Stimulated activated naive CD4-positive, alpha-beta T cell (primary cell): ENCODE results near the gene C20orf144.

Experiments used
- DNase-seq, 6 experiments: peaks; one replicate each; lab custom pipeline; 2025; lab: John Stamatoyannopoulos, UW

The C20orf144 gene

DNA sequence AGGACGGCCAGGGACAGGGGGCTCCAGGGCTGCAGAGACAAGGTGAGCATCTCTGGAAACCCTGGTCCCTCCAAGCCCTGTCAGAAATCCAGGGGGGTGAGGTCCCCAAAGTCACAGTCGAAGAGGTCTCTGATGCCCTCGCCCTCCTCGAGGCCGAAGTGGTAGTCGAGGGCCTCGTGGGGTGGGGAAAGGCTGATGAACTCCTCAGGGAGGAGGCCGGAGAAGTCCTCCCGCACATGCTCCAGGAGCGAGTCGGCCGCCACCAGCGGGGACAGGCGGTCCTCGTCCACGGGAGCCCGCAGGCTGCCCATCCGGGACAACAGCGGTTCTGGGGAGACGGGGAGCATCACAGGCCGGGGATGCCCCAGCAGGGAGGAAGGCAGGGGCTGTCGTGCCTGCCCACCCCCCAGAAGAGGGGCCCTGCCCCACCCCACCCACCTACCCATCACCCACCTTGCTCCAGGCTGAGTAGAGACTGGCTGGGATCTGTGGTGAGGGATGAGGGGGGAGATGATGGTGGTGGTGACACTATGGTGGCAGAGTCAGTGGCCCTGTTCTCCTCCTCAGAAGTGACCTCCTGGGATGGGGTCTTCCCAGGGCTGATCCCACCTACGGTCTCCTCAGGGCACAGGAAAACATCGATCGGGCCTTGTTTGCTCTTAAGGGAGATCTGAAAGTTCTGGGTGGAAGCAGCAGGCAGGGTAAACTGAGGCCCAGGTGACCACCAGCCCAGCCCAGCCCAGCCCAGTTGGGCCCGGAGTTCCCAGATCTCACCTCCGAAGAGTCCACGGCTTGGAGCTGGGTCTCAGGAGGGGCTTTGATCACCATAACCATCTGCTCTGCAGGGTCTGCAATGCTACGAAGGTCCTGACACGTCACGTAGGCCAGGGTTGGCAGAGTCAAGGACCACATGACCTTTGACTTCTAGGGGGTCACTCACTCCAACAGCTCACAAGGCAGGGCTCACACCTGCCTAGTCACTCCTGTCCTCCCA, 14.8 kb downstream of the C20orf144 start:
- no peak for DNase-seq

DNA sequence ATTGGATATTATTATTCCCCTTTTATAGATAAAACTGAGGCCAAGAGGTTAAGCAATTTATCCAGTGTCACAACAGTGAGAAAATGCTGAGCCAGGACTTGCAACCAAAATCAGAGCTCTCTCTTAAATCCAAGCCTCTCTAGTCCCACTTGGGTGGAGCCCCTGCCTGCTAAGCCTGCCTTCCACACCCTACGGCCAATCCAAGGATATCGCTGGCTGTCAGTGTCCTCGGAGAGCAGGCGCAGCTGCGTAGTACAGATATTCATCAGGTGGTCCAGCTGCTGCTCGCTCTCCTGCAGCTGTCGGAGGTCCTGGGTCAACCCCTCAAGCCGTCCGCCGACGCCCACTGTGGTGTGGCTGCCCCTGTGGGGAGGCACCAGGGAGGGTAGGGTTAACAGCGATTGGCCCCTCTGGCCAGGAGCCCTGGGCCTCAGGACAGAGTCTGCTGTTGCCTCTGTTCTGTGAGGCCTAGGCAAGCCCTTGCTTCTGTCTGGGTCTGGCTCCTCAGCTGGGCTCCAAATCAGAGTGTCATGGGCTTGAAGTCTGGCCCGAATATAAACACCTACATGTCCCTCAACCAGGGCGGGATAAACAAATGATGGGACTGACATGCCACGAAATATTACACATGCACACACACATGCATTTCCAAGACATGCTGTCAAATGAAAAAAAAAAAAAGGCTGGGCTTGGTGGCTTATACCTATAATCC, 16.0 kb downstream of the C20orf144 start:
- DNase-seq, result no peak

DNA sequence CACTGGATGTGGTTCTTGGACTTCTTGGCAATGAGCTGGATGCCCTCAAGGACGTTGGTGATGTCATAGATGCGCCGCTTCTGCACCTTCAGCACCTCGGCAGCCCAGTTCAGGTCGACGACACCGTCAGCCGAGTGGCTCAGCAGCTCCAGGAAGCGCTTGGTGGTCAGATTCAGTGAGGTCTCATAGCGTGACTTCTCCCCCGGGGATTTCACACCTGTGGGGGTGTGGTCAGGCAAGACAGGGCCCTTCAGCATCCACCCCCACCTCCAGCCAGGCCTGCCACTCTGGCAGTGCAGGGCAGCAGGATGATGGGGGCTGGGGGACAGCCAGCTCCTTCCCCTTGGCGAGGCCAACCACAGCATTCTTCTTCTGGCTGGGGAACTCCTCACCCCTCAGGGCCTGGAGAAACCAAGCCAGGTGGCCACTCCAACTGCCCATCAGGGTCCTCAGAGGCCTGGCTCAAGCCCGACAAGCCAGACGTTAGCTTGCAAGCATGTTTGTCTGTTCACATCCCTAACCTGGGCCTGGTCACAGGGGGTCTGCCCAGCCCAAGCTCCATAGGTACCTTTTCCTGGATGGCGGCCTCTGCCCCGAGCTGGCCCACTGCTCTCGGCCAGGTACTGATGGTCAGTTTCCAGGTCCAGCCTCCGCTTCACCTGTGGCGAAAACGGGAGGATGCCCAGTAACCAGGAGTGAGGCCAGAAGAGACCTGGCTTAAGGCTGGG, 17.8 kb downstream of the C20orf144 start:
- peak in 1 of 6 experiments; percentile 10 for DNase-seq

DNA sequence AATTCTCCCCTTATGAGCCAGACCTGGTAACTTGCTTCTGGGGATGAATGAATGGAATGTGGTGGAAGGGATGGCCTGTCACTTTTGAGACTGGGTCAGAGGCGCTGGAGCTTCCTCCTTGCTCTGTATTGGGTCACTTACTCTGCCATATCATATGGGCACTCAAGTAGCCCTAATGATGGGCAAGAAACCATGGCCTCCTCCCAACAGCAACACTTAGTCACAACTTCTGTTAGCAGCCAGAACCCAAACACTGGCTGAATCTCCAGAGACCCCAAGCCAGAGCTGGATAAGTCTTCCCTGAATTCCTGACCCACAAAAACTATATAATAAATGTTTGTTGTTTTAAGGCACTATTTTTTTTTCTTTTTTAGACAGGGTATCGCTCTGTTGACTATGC, 18.6 kb downstream of the C20orf144 start:
- DNase-seq, result no peak

DNA sequence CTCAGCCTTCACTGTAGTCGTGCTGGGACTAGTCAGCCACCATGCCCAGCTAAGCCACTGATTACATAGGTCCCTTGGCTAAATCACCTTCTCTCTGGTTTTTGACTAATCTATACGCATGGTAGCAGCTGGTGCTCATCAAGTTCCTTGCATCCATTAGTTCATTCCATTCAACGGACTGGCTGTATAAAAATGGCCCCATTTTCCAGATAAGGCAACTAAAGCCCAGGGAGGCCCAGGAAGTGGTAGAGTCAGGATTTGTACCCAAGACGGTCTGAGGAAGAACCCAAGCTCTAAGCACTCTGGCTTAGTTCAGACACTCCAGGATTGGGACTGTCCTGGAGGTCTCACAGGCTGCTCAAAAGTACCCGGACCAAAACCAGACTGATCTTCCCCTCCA, 19.2 kb downstream of the C20orf144 start:
- no peak for DNase-seq

DNA sequence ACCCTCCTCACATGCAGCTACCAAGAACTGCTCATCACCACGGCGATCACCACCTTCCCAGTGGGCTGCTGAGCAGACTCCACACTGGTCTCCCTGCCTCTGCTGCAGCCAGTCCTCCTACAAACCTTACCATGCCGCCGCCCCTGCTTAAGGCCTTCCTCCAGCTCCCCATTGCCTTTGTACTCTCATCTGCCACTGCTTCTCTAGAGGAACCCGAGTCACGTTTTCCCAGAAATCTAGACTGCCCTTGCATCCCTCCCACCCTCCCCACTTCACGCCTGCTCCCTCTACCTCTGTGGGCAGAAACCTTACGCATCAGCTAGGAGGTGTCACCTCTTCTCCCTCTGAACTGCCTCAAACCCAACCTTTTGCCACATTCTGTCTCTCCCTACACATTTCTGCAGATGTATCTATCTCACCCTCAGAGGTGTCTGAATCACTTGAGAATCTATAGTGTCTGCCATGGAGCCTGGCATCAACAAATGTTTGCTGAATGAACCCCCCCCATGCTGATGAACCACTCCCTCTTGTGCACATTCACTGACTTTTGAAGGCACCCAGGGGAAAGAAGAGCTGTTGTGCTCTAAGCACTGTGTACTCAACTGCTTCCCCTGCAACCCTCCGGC, 19.7 kb downstream of the C20orf144 start:
- DNase-seq, result no peak

DNA sequence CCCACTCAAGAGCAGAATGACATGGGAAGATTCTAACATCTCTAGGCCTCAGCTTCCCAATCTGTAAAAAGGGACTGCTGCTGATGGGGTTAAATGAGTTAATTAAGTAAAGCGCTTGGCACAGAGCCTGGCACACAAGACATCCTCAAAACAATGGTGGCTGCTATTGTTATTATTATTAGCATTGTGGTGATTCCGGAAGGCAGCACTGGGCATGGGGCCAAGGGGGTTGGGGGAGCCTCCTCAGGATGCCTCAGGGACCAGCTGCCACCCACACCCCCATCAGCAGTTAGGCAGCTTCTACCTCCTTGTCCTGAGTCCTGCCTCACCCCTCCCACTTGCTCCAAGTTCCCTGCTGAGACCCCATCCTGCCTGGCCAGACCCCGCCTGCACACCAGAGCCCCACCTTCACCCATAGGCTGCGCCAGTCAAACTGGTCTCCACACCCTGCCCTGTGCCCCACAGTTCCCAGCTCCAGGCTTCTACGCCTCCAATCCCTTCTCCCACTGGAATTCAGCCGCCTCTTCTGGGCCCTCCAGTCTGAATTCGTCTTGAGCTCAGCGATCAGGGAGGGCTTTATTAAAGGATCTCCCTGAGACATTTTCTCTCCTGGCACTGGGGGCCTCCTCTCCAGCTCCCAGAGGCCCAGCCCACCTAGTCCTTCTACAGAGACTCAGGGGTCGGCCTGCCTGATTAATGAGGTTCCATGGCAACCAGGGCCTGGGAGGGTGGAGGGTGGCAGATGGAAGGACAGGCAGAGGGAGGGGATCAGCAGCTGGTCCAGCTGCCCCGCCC, 22.6 kb downstream of the C20orf144 start:
- no peak for DNase-seq

DNA sequence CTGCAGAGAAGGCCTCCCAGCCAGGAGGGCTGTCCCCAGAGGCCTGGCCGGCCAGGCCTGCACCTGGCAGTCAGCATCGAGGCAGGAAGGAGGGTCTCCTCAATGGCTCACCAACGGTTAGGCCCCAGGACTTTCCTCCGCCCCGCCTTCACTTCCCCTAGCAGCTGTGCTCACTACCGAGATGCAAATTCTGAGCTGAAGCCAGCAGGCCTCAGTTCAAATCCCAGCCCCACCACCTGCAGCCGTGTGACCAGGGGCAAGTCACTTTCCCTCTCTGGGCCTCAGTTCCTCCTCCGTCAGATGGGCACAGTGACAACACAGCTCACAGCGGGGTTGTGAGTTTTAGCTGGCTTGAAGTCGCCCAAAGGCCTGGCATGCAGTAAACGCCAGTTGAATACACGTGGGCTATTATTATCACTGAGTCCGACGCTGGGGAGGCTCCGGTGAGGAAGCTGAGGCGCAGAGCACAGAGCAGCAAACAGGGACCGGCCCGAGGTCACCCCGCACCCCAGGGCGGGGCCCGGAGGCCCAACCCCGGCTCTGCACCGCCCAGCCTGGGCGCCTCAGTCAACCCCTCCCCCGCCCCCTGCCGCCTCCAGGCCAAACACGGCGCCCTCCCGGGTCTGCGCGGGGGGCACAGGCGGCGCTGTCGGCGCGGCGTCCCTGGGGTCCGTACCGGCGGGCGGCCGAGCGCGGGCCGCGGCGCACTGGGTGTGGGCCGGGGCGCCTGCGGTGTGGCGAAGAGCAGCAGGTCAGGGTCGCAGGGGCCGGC, 23.4 kb downstream of the C20orf144 start:
- DNase-seq, result peak in 3 of 6 experiments; percentile 20 to 42 (median 25)

DNA sequence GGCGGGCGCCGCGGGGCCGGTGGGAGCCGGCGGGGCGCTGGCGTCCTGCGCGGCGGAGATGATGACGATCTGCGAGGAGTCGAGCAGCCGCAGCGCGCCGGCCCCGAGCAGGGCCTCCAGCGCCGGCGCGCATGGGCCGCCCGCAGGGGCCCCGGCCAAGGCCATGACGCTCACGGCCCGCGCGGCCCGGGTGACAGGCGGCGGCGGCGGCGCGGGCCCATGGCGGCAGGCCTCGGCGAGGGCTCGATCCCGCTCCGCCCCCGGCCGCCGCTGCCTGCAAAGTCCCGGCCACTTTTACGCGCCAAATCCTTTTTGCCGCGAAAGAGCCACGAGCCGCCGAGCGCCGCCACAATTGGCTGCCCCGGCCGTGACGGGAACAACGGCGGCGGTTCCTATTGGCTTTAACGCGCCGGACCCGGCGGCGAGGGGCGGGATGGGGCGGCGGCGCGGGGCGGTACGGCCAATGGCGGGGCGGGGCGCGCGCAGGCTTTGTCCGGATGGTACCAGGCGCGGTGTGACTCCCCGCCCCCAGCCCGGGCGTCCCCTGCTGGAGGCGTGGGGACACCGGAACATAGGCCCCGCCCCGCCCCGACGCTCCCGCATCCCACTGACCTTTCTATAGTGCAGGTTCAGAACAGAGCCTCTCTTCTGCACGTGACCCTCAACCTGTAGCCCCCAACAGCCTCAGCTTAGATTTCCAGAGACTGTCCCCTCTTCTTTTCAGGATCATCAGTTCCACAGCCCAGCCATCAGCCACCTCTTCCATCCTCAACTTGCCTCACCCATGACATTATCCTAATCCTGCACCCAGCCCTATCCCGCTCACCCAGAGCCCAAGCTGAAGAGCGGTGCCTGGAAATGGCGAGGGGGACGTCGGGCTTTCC, 24.2 kb downstream of the C20orf144 start, which contains the start of gene E2F1:
TSS of gene E2F1 (minus strand) at position 286 of the 884 bp plus-strand sequence. CDS start at position 165, 121 bp downstream.
- peak; percentile 81 to 94 (median 88) for DNase-seq

DNA sequence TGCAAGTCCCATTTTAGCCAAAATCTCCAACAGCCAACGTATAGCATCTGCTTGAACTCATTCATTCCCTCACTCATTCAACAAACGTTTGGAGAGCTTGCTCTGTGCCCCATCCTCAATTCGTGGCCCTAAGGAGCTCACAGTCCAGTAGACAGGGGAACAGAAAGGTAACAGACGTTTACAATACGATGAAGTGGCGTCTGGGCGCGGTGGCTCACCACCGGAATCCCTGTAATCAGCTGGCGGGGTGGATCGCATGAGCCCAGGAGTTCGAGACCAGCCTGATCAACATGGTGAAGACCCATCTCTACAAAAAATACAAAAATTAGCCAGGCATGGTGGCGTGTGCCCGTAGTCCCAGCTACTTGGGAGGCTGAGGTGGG, 24.8 kb downstream of the C20orf144 start:
- no peak for DNase-seq

DNA sequence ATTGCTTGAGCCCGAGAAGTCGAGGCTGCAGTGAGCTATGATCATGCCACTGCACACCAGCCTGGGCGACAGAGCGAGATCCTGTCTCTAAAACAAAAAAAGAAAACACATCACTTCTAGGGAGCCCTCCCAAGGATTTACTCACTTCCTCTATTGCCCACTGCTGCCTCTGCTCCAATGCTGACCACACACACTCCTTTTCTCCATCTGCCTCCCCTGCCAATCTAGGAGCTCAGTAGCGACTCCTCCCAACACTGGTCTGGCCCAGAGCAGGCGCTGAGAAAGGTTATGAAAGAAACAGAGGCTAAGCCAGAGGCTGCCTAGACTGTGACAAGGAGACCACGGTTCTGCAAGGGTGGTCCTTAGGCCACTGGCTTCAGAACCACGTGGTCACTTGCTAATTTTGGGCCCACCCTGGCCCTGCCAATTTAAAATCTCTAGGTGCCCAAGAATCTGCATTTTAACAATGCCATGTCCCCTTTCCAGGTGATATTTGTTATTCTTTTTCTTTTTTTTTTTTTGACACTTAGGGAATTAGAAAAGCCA, 25.3 kb downstream of the C20orf144 start:
- DNase-seq, result no peak

DNA sequence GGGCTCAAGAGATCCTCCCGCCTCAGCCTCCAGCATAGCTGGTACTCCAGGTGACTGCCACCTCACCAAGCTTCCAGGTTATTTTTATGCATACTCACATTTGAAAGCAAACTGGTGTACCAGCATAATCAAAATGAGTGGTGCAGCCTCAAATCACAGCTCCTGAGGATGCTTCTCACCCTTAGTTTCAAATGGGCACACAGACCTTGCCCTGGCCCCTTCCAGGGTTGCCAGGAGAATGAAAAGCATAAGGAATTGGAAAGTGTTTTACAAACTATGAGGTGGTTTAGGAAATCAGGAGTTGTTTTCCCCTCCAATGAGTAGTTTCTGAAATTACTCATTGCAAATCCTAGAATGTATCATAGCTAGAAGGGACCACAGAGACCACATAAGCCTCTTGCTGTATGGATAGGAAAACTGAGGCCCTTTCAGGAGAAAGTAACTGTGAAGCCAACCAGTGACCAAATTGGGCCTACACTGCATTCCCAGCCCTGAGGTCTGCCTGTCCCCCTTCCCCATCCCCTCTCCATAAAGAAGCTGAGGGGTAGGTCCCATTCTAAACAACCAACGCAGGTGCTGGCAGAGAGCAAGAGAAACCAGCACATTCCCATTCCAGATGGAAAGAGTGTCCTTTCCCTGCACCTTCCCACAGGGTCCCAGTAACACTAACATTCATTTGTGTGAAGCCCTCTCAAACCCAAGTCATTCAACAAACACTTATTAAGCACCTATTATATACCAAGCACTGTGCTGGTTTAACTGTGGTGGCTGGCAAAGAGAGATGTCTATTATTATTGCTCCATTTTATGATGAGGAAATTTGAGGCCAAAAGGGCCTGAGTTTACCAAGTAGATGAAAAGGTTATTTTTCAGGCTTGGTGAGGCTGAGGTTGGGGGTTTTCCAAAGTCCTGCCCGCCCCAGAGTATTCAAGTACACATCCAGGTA, 26.1 kb downstream of the C20orf144 start:
- no peak for DNase-seq

DNA sequence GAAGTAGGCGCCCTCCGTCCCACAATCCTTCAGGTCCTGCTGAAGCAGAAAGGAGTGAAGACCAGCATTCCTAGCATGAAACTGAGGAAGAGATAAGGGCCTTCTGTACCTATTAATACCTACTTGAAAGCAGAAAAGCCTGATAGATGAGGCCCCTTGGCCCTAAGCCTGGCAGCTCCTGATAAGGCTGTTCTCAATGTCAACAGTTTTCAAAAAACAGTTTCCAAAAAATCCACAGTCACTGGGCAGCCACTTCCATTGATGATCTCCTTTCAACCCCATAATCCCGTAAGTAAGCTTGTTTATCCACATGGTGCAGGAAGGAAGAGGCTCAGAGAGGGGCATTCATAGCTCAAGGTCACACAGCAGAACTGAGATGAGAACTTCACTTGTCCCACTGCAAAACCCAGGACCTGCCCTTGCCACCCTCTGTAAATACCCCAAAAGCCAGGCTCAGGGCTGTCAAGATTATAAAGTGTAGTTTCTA, 26.9 kb downstream of the C20orf144 start:
- no peak for DNase-seq

DNA sequence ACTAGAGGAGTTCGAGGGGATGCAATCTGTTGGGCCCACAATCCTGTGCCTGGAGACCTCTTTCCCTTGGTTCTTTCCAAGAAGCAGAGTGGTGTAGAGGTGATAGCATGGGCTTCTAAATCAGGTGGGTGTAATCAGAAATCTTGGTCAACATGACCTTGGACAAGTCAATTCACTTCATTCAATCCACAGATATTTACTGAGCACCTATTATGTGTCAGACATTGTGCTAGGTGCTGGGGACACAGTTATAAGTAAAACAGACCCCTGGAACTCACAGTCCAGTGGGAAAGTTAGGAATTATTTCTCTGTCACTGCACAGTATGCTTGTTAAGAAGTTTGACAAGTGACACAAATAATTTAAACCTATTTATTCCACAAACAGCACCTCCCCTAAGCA, 27.4 kb downstream of the C20orf144 start:
- no peak for DNase-seq

DNA sequence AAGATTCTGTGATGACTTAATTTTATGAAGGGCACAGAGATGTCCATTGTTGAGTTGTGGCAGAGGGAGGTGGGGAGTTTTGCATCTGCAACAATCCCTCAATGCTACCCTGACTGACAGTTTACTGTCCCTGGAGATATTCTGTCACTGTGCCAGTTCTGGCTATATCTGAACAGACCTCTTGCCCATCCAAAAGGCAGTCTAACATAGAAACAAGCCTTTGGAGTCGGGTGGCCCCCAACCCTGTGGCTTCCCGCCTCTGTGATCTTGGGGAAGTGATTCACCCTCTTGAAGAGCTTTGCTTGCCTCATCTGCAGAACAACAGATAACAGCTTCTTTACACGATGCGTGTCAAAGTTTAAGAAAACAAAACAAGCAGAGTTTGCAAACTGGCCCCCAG, 27.8 kb downstream of the C20orf144 start:
- peak in 4 of 6 experiments; percentile 4 to 33 (median 8) for DNase-seq

DNA sequence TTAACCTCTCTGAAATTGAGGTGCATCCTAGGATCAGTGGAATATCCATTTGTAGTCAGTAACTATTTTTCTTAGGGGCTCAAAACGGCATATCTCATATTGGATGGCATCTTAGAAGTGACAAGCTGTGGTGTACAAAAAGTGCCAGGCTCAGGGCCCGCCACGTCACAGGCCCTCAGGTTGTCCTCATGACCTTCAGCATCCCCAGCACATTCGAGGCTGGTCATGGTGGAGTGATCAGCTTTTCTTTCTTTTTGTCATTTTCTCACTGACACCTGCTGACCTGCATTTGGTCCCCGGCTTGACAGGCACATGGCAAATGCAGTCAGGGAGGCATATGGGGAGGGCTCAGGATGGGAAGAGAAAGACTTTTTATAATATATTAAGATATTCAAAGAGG, 31.2 kb downstream of the C20orf144 start:
- DNase-seq, result no peak
